Neutrophil (primary cell): ENCODE results near the gene SPATA31A7.
"Not testable (repeated sequence)": the region's sequence is repeated elsewhere in the genome, so short reads cannot be mapped to it uniquely, and the experiment has no call there.

Experiments used
- H3K27ac ChIP-seq: fragments of 200-600 bp; sonication (generic); 2 replicates; pipeline ENCODE4 v1.5.1; 2016; ENCODE audit warnings: mild to moderate bottlenecking, moderate library complexity
- H3K27me3 ChIP-seq: fragments of 200-600 bp; sonication (generic); 2 replicates; pipeline ENCODE4 v1.6.0; 2016; ENCODE audit warnings: mild to moderate bottlenecking
- H3K36me3 ChIP-seq: fragments of 200-600 bp; sonication (generic); 2 replicates; pipeline ENCODE4 v1.5.1; 2017
- H3K4me1 ChIP-seq, 2 experiments: fragments of 200-600 bp in 1 of 2; sonication (generic) in 1 of 2; 1 replicate in 1 of 2; 2 replicates in 1 of 2; pipeline versions ENCODE4 v1.5.1 to v1.6.1; 2013 to 2016; ENCODE audit warnings: low read depth in 1 of 2, low read length in 1 of 2, mild to moderate bottlenecking in 1 of 2, moderate library complexity in 1 of 2; ENCODE audit not compliant: control insufficient read depth in 1 of 2, insufficient read depth in 1 of 2
- H3K4me3 ChIP-seq, 2 experiments: fragments of 200-600 bp in 1 of 2; sonication (generic) in 1 of 2; 1 replicate in 1 of 2; 2 replicates in 1 of 2; pipeline ENCODE4 v1.5.1; 2013 to 2016; ENCODE audit warnings: low read depth in 1 of 2, low read length in 1 of 2, mild to moderate bottlenecking in 1 of 2, moderate library complexity in 1 of 2
- H3K9me3 ChIP-seq: fragments of 200-600 bp; sonication (generic); 2 replicates; pipeline ENCODE4 v1.5.1; 2016

The SPATA31A7 gene

DNA sequence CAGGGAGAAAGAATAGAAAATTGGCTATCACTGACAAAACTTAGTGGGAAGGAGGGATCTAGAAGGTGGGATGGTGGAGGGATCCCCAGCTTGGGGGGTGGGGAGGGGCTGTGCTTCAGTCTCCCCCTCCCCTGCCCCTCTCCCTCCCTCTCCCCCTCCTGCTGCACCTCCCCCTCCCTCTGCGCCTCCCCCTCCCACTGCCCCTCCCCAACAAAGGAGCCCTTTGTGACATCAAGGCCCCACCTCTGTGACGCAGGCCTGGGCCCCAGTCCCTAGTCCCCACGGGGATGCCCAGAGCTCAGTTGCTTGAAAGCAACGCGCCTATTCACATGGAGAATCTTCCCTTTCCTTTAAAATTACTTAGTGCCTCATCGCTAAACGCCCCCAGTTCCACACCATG, at the start of gene SPATA31A7:
TSS of gene SPATA31A7 (plus strand) at position 301 of the 400 bp plus-strand sequence. CDS start at position 330, 29 bp downstream.
- H3K27me3 ChIP-seq, H3K36me3 ChIP-seq, H3K27ac ChIP-seq, H3K4me3 ChIP-seq, H3K9me3 ChIP-seq, H3K4me1 ChIP-seq: not testable (repeated sequence)

DNA sequence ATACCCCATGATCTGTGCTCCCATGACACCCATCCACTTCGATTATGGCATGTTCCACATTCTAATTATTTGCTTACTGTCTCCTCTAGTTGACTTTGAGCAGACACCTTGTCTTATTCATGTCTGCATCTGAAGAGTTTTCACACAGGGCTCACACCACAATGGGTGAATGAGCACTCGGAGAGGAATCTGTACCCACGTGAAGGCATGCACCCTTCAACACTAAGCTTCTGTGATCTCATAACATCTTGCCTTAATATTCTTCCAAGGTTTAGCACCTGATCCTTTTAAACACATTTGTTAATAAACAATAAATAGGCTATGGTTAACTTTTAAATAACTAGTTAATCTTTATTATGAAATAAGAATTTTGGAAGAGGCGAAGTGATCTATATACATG, 36.6 kb downstream of the SPATA31A7 start:
- H3K27ac ChIP-seq, H3K27me3 ChIP-seq, H3K4me1 ChIP-seq, H3K9me3 ChIP-seq, H3K4me3 ChIP-seq, H3K36me3 ChIP-seq: not testable (repeated sequence)
